Vagina (tissue), 2 donors: ENCODE data around the gene FRMPD4. TPM values are rescaled to one million over a fixed set of nuclear protein-coding genes. Genes with fewer than 3 reads are reported as not detected.

Experiments used
- DNase-seq, 2 donors: peaks; one replicate each; pipeline ENCODE4 v3.0.0-alpha.2; 2017; ENCODE audit errors: extremely low spot score in 2 of 2
- H3K27ac ChIP-seq: fragments of 200-600 bp; sonication (generic); one replicate; pipeline ENCODE4 v1.5.1; 2019
- H3K27me3 ChIP-seq: fragments of 200-600 bp; sonication (generic); one replicate; pipeline ENCODE4 v1.5.1; 2019
- H3K36me3 ChIP-seq, 2 donors: fragments of 200-600 bp; sonication (generic); one replicate each; pipeline ENCODE4 v1.5.1; 2017 to 2019
- H3K4me1 ChIP-seq: fragments of 200-600 bp; sonication (generic); one replicate; pipeline ENCODE4 v1.5.1; 2019
- H3K4me3 ChIP-seq, 2 donors: fragments of 200-600 bp; sonication (generic); 1 replicate in 1 of 2; 2 replicates in 1 of 2; pipeline ENCODE4 v1.5.1; 2016 to 2019
- H3K9me3 ChIP-seq: fragments of 200-600 bp; sonication (generic); one replicate; pipeline ENCODE4 v1.5.1; 2019
- CTCF ChIP-seq, 3 experiments: fragments of 450-650 bp in 2 of 3; fragments of 200-600 bp in 1 of 3; sonication (generic) in 1 of 3; IDR thresholded peaks; one replicate each; pipeline ENCODE4 v1.5.1; 2017 to 2019; ENCODE audit warnings: antibody characterized with exemption in 3 of 3, mild to moderate bottlenecking in 2 of 3, moderate library complexity in 2 of 3
- POLR2A ChIP-seq, 2 donors: fragments of 450-650 bp; IDR thresholded peaks; one replicate each; pipeline ENCODE4 v1.6.1; 2017; ENCODE audit warnings: antibody characterized with exemption in 2 of 2, mild to moderate bottlenecking in 2 of 2, moderate library complexity in 2 of 2
- POLR2AphosphoS5 ChIP-seq, 2 donors: sonication (generic); formaldehyde crosslinking; IDR thresholded peaks; one replicate each; pipeline ENCODE4 v1.9.0; 2017; ENCODE audit warnings: antibody characterized with exemption in 2 of 2, mild to moderate bottlenecking in 2 of 2, low read depth in 1 of 2; ENCODE audit not compliant: insufficient read depth in 1 of 2
- intact Hi-C: fragments of 100-400 bp; cut with DNase I; formaldehyde crosslinking; loops from one replicate; pipeline ENCODE4 v1.15.1; 2023
- total RNA-seq: library from RNA; depleted of rRNA; stranded (reverse); fragments of >200 nt; gene quantifications from one replicate; pipeline ENCODE4 v1.2.3, GENCODE V29; 2016

FRMPD4 gene
- total RNA-seq, 1 donor from 2014 or later: not detected

DNA sequence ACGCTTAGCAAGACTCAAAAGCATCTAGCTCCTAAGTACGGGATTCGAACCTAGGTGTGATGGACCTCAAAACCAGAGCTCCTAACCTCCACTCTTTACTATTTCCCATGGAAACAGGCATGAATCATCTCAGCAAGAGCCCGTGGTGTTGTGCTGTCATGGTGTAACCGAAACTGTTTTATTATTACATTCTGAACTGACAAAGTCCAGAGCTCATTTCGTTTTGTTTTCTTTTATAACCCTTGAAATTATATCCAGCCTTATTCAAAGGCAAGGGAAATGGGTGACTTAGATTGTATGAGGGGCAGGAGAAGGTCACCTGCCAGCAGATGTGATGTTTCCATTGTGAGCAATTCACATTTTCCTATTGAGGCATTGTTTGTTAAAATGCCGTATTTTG, 301.1 kb downstream of the FRMPD4 start:
- H3K9me3 ChIP-seq: no peaks in the 10 kb centered on the region
- no peak for TF ChIP-seq POLR2A (IDR thresholded peaks at IDR 0.05)
- no peak for TF ChIP-seq CTCF (IDR thresholded peaks at IDR 0.05)
- no peak for TF ChIP-seq POLR2AphosphoS5 (IDR thresholded peaks at IDR 0.05; ENCODE audit: insufficient read depth in 1 of 2, low read depth in 1 of 2)
- H3K27me3 ChIP-seq: no peaks in the 10 kb centered on the region
- H3K36me3 ChIP-seq: no peaks in the 10 kb centered on the region
- no peak overlapping the region for H3K27ac ChIP-seq
- intact Hi-C loops: no loop called here
- H3K4me3 ChIP-seq: no peak overlapping the region
- H3K4me1 ChIP-seq: no peaks in the 10 kb centered on the region
- no peak for DNase-seq

GRCh38 chrX:12440246-12440645, 302.0 kb downstream of the FRMPD4 start:
- no peak for DNase-seq
- no peaks in the 10 kb centered on the region for H3K36me3 ChIP-seq
- H3K27me3 ChIP-seq: no peaks in the 10 kb centered on the region
- H3K4me1 ChIP-seq: no peaks in the 10 kb centered on the region
- no peak overlapping the region for H3K4me3 ChIP-seq
- no peaks in the 10 kb centered on the region for H3K9me3 ChIP-seq
- TF ChIP-seq POLR2AphosphoS5 (IDR thresholded peaks at IDR 0.05; ENCODE audit: insufficient read depth in 1 of 2, low read depth in 1 of 2) (no peak), POLR2A (IDR thresholded peaks at IDR 0.05) (no peak), CTCF (IDR thresholded peaks at IDR 0.05) (no peak)
- no peak overlapping the region for H3K27ac ChIP-seq
- intact Hi-C loops: no loop called here

GRCh38 chrX:12441381-12442128, 303.3 kb downstream of the FRMPD4 start:
- intact Hi-C loops: no loop called here
- Histone ChIP-seq H3K27me3 (no peaks in the 10 kb centered on the region), H3K4me1 (no peaks in the 10 kb centered on the region), H3K27ac (no peak overlapping the region), H3K9me3 (no peaks in the 10 kb centered on the region), H3K4me3 (no peak overlapping the region), H3K36me3 (no peaks in the 10 kb centered on the region)
- TF ChIP-seq POLR2AphosphoS5 (IDR thresholded peaks at IDR 0.05; ENCODE audit: insufficient read depth in 1 of 2, low read depth in 1 of 2) (no peak), CTCF (IDR thresholded peaks at IDR 0.05) (no peak), POLR2A (IDR thresholded peaks at IDR 0.05) (no peak)
- no peak for DNase-seq

- no peak for TF ChIP-seq POLR2A (IDR thresholded peaks at IDR 0.05)
- TF ChIP-seq POLR2AphosphoS5 (IDR thresholded peaks at IDR 0.05; ENCODE audit: insufficient read depth in 1 of 2, low read depth in 1 of 2): no peak
- no peak for TF ChIP-seq CTCF (IDR thresholded peaks at IDR 0.05)
- DNase-seq: no peak
- H3K27ac ChIP-seq: no peak overlapping the region
Measured at GRCh38 chrX:12443534-12444098, 305.3 kb downstream of the FRMPD4 start.

More at GRCh38 chrX:12443534-12444098, 305.3 kb downstream of the FRMPD4 start:
- intact Hi-C loops: no loop called here
- Histone ChIP-seq H3K27me3 (no peaks in the 10 kb centered on the region), H3K9me3 (no peaks in the 10 kb centered on the region), H3K4me1 (no peaks in the 10 kb centered on the region), H3K36me3 (no peaks in the 10 kb centered on the region), H3K4me3 (no peak overlapping the region)
